ENCODE data around the gene SLC25A40.

SLC25A40 gene

GRCh38 chr7:87818336-87818735 lies 57.8 kb downstream of the SLC25A40 start:
- no peak overlapping the region for H3K4me3 ChIP-seq (IDR thresholded peaks at IDR 0.05; ENCODE audit: insufficient read depth, low read depth, low read length)
- no peaks in the 10 kb centered on the region for H3K4me1 ChIP-seq (ENCODE audit: low read depth, poor library complexity, severe bottlenecking)
- H3K27me3 ChIP-seq (ENCODE audit: insufficient read depth, low read depth), result no peaks in the 10 kb centered on the region
- H3K79me2 ChIP-seq (ENCODE audit: insufficient read depth, low read depth), result no peaks in the 10 kb centered on the region
- no peak overlapping the region for H2AFZ ChIP-seq (ENCODE audit: low read depth)
- H4K20me1 ChIP-seq (ENCODE audit: insufficient read depth), result no peaks in the 10 kb centered on the region
- H3K36me3 ChIP-seq (ENCODE audit: insufficient read depth), result no peaks in the 10 kb centered on the region; the same call in 1 of the 2 replicates
- H3K4me2 ChIP-seq, result no peak overlapping the region
- H3K27ac ChIP-seq, result no peak overlapping the region
- TF ChIP-seq, protein P1, sequence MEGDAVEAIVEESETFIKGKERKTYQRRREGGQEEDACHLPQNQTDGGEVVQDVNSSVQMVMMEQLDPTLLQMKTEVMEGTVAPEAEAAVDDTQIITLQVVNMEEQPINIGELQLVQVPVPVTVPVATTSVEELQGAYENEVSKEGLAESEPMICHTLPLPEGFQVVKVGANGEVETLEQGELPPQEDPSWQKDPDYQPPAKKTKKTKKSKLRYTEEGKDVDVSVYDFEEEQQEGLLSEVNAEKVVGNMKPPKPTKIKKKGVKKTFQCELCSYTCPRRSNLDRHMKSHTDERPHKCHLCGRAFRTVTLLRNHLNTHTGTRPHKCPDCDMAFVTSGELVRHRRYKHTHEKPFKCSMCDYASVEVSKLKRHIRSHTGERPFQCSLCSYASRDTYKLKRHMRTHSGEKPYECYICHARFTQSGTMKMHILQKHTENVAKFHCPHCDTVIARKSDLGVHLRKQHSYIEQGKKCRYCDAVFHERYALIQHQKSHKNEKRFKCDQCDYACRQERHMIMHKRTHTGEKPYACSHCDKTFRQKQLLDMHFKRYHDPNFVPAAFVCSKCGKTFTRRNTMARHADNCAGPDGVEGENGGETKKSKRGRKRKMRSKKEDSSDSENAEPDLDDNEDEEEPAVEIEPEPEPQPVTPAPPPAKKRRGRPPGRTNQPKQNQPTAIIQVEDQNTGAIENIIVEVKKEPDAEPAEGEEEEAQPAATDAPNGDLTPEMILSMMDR (conservative IDR thresholded peaks at IDR 0.05; ENCODE audit: low read depth, low read length), result no peak
- no peak overlapping the region for H3K9ac ChIP-seq

DNA sequence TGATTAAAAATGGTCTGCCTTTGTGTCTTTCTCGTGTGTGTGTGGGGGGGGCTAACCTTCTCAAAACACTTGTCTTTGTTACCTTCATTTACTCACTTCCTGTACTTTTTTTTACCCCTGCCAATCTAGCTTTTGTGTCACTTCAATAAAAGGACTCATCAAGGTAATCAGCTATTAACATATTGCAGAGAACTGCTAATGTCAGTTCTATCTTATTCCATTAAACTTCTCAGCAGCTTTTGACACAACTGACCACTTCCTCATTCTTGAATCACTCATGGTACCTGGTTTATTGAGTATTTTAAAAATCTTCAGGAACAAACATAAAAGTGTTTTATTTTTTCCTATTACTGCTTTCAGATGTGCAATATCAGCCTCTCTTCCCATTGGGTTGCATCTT lies 59.8 kb downstream of the SLC25A40 start:
- Histone ChIP-seq H3K4me2 (no peak overlapping the region), H3K79me2 (ENCODE audit: insufficient read depth, low read depth) (no peaks in the 10 kb centered on the region), H3K4me1 (ENCODE audit: low read depth, poor library complexity, severe bottlenecking) (no peaks in the 10 kb centered on the region), H3K27me3 (ENCODE audit: insufficient read depth, low read depth) (no peaks in the 10 kb centered on the region), H3K36me3 (ENCODE audit: insufficient read depth) (no peaks in the 10 kb centered on the region; the same call in 1 of the 2 replicates), H4K20me1 (ENCODE audit: insufficient read depth) (no peaks in the 10 kb centered on the region), H2AFZ (ENCODE audit: low read depth) (no peak overlapping the region), H3K27ac (no peak overlapping the region), H3K4me3 (IDR thresholded peaks at IDR 0.05; ENCODE audit: insufficient read depth, low read depth, low read length) (no peak overlapping the region), H3K9ac (no peak overlapping the region)
- TF ChIP-seq, protein P1 (conservative IDR thresholded peaks at IDR 0.05; ENCODE audit: low read depth, low read length), result no peak

DNA sequence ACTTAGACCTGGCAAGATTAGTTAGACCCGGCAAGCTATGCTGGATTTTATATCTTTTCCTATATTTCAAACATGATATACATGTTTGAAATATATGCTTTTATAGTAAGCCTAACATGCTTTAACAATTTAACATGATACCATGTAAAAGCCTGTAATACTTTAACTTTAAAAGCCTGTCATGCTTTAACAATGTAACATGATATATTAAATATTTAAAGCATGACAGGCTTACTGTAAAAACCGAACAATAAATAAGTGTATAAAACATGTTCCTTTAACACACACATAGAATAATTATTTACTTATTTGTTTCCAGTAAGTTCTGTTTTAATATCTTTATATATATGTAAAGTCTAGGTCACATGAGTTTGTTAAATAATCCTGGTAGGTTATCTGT lies 65.4 kb downstream of the SLC25A40 start:
- TF ChIP-seq, protein P1 (conservative IDR thresholded peaks at IDR 0.05; ENCODE audit: low read depth, low read length), result no peak
- Histone ChIP-seq H3K27ac (no peak overlapping the region), H3K4me1 (ENCODE audit: low read depth, poor library complexity, severe bottlenecking) (no peaks in the 10 kb centered on the region), H3K36me3 (ENCODE audit: insufficient read depth) (no peaks in the 10 kb centered on the region), H4K20me1 (ENCODE audit: insufficient read depth) (no peaks in the 10 kb centered on the region), H3K27me3 (ENCODE audit: insufficient read depth, low read depth) (no peaks in the 10 kb centered on the region), H3K4me2 (no peak overlapping the region), H2AFZ (ENCODE audit: low read depth) (no peak overlapping the region), H3K9ac (no peak overlapping the region), H3K79me2 (ENCODE audit: insufficient read depth, low read depth) (no peaks in the 10 kb centered on the region), H3K4me3 (IDR thresholded peaks at IDR 0.05; ENCODE audit: insufficient read depth, low read depth, low read length) (no peak overlapping the region)

DNA sequence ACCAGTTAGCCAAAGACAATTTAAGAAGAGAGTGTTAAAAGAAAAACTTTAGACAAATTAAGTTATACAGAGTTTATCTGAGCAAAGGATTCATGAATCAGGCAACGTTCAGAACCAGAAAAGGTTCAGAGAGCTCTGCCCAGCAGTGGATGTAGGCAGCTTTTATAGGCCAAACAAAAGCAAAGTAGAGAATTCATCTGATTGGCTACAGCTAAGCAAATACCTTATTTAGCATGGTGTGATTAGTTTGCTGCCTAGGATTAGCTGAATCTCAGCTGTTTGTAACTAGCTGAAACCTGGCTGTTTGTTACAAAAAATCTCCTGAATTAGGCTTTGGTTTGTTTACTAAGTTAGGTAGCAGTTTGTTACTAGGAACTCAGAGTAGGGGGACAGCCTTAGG lies 66.0 kb downstream of the SLC25A40 start:
- H3K27me3 ChIP-seq (ENCODE audit: insufficient read depth, low read depth), result no peaks in the 10 kb centered on the region
- H3K4me3 ChIP-seq (IDR thresholded peaks at IDR 0.05; ENCODE audit: insufficient read depth, low read depth, low read length), result no peak overlapping the region
- no peaks in the 10 kb centered on the region for H4K20me1 ChIP-seq (ENCODE audit: insufficient read depth)
- no peak overlapping the region for H3K27ac ChIP-seq
- H3K4me1 ChIP-seq (ENCODE audit: low read depth, poor library complexity, severe bottlenecking), result no peaks in the 10 kb centered on the region
- no peak overlapping the region for H2AFZ ChIP-seq (ENCODE audit: low read depth)
- H3K36me3 ChIP-seq (ENCODE audit: insufficient read depth), result no peaks in the 10 kb centered on the region
- H3K9ac ChIP-seq, result no peak overlapping the region
- no peak overlapping the region for H3K4me2 ChIP-seq
- TF ChIP-seq, protein P1 (conservative IDR thresholded peaks at IDR 0.05; ENCODE audit: low read depth, low read length), result no peak
- no peaks in the 10 kb centered on the region for H3K79me2 ChIP-seq (ENCODE audit: insufficient read depth, low read depth)
